ENCODE data around the gene ADAP1.
A peak's percentile ranks its signal among the peaks of the same experiment; 100 is the strongest.
"Not testable (repeated sequence)": the region's sequence is repeated elsewhere in the genome, so short reads cannot be mapped to it uniquely, and the experiment has no call there.

ADAP1 gene

DNA sequence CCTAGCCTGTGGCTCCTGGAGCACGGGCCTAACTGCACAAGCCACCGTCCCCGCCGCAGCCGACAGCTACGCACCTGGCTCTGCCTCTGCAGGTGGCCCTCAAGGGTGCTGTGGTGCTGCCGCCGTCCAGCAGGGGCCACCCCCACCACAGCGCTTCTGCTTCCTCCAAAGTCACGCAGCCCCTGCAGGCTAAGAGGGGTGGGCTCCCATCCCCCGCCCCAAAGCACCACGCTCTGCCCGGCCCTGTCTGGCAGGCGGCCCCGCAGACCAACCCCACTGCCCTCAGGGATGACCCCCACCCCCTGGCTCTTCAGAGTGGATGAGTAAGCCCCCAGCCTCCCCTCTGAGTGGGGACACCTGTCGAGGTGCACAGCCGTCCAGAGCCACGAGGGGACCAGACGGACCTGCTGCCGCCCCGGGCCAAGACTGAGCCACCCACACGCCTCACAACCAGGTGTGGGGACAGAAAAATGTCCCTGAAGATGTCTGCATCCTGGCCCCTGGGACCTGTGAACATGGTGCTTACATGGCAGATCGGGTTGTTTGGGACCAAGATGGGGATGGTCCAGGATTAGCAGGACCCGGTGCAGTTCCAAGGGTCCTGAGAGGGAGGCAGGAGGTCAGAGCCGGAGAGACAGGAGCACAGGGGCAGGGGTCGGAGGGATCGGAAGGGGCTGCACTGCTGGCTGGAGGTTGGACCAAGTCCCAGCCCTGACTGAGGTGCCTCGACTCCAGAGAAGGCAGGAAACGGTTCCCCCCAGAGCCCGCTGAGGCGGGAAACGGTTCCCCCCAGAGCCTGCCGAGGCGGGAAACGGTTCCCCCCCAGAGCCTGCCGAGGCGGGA lies 9.0 kb upstream of the ADAP1 start:
- Mint-ChIP-seq H3K4me3 (no peak overlapping the region), H3K27ac (peak overlapping the region; percentile 52), H3K27me3 (peaks cover 37% of the 10 kb centered on the region), H3K9me3 (no peaks in the 10 kb centered on the region), H3K36me3 (peaks cover 15% of the 10 kb centered on the region), H3K4me1 (peaks cover 25% of the 10 kb centered on the region)
- CTCF ChIA-PET = interaction anchor here (0.9 kb wide), 1 partner anchor 56 kb away, joined by 3 read pairs; no protein-coding TSS in a partner anchor
- DNase-seq = peak; percentile 47

DNA sequence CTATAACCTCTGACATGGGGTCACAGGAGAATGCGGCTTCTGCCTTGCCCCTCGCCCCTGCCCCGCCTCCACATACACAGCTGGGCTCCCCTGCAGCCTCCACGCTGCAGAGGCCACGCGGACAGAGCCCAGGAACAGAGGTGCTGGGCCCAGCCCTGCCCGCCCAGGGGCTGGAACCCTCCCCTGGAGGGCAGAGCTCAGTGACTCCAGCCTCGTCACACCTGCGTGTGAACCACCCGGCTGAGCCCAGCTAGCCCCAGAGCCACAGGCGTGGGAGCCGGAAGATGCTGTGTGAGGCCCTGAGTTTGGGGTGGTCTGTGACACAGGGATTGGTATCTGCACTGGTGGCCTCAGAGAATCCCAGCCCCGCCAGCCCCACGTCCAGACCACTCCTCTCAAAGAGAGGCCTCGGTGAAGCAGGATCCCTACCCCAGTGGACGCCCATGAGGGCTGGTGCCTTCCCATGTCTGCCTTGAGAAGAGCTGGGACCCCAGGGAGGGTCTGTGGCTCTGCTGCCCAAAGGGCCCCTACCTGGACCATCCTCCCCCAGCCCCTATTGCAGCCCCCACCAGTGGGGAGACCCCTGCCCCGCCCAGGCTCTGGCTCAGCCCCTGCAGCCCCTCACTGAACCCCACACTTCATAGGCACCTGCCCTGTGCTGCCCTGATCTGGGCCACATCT lies 8.1 kb upstream of the ADAP1 start:
- Mint-ChIP-seq H3K4me1 (peaks cover 25% of the 10 kb centered on the region), H3K36me3 (peaks cover 10% of the 10 kb centered on the region), H3K9me3 (no peaks in the 10 kb centered on the region), H3K27me3 (peaks cover 42% of the 10 kb centered on the region), H3K27ac (no peak overlapping the region), H3K4me3 (no peak overlapping the region)
- no peak for DNase-seq
- CTCF ChIA-PET = interaction anchor here (0.9 kb wide), 1 partner anchor 55 kb away, joined by 3 read pairs; no protein-coding TSS in a partner anchor

DNA sequence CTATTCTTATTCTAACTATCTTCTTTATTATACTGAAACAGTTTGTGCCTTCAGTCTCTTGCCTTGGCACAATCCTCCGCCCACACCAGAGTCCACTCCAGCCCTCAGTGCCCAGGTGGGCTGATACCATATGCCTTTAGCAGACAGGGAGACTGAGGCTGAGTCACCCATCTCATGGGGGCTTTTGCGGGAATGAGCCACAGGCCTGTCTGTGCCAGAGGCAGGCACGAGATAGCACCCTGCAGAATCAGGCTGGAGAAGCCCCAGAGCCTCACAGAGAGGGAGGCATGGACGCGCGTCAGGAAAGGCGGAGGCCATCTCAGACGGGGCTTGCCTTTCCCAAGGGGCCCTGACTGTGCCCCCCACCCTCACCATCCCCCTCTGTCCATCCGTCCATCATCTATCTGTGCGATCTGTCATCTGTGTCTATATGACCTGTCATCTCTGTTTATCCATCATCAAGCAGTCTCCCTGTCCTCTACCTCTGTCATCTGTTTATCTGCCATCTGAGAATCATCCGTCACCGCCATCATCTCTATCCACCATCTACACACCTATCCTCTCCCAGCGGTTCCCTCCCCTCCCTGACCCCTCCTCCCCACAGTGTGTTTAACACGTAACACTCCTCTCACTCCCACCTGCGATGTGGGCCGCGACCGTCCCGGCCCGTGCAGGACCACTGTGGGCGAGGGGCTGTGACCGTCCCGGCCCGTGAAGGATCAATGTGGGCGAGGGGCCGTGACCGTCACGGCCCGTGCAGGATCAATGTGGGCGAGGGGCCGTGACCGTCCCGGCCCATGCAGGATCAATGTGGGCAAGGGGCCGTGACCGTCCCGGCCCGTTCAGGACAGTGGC lies 7.3 kb upstream of the ADAP1 start:
- Mint-ChIP-seq H3K4me1 (peaks cover 25% of the 10 kb centered on the region), H3K27me3 (peaks cover 46% of the 10 kb centered on the region), H3K4me3 (no peak overlapping the region), H3K27ac (no peak overlapping the region), H3K36me3 (peaks cover 4% of the 10 kb centered on the region), H3K9me3 (no peaks in the 10 kb centered on the region)
- DNase-seq = no peak
- CTCF ChIA-PET = interaction anchor here (0.7 kb wide), 1 partner anchor 1404 kb away, joined by 3 read pairs; no protein-coding TSS in a partner anchor

DNA sequence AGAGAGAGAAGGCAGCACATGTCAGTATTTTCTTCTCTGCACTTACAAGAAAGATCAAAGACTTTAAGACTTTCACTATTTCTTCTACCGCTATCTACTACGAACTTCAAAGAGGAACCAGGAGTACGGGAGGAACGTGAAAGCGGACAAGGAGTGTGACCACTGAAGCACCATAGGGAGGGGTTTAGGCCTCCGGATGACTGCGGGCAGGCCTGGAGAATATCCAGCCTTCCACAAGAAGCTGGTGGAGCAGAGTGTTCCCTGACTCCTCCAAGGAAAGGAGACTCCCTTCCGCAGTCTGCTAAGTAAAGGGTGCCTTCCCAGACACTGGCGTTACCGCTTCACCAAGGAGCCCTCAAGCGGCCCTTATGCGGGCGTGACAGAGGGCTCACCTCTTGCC lies 6.5 kb upstream of the ADAP1 start:
- not testable (repeated sequence) for DNase-seq, H3K36me3 Mint-ChIP-seq, H3K4me3 Mint-ChIP-seq, H3K27ac Mint-ChIP-seq, H3K9me3 Mint-ChIP-seq
- Mint-ChIP-seq H3K27me3 (peaks cover 54% of the 10 kb centered on the region), H3K4me1 (peaks cover 18% of the 10 kb centered on the region)
- CTCF ChIA-PET = interaction anchor here (0.7 to 0.8 kb wide), 2 partner anchors 218 to 1405 kb away, joined by 3 read pairs; no protein-coding TSS in a partner anchor

DNA sequence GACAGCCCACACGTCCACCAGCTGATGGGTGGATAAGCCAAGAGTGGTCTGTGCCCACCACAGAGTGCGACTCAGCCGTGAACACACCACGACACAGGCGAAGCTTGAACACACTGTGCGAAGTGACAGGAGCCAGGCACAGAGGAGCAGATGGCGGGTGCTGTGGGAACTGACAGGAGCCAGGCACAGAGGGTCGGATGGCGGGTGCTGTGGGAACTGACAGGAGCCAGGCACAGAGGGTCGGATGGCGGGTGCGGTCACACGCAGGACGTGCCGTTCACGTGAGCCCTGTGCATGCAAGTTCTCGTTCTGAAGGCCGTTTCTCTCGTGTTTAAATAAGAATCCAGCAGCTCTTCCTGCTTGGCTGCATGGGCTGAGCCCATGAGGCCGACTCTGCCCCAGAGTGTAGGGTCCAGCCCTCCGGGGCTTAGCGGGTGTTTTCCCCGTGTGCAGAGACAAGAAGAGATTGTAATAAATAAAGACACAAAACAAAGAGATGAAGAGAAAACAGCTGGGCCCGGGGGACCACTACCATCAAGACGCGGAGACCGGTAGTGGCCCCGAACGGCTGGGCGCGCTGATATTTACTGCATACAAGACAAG lies 5.9 kb upstream of the ADAP1 start:
- Mint-ChIP-seq H3K4me3 (no peak overlapping the region), H3K27ac (no peak overlapping the region), H3K9me3 (no peaks in the 10 kb centered on the region), H3K27me3 (peaks cover 59% of the 10 kb centered on the region), H3K36me3 (no peaks in the 10 kb centered on the region), H3K4me1 (peaks cover 18% of the 10 kb centered on the region)
- CTCF ChIA-PET = interaction anchor here (0.8 to 1.0 kb wide), 2 partner anchors 18 to 219 kb away, joined by 3 read pairs; no protein-coding TSS in a partner anchor
- no peak for DNase-seq

DNA sequence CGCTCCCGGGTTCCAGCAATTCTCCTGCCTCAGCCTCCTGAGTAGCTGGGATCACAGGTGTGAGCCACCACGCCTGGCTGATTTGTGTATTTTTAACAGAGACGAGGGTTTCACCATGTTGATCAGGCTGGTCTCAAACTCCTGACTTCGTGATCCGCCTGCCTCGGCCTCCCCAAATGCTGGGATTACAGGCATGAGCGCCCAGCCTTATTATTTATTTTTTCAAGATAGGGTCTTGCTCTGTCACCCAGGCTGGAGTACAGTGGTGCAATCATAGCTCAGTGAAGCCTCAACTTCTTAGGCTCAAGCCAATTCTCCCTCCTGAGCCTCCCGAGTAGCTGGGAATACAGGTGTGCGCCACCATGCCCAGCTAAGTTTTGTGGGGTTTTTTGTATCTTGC lies 5.3 kb upstream of the ADAP1 start:
- H3K9me3 Mint-ChIP-seq, H3K27ac Mint-ChIP-seq, H3K4me3 Mint-ChIP-seq, H3K36me3 Mint-ChIP-seq, DNase-seq: not testable (repeated sequence)
- CTCF ChIA-PET = interaction anchor here (1.0 kb wide), 1 partner anchor 19 kb away, joined by 3 read pairs; no protein-coding TSS in a partner anchor
- Mint-ChIP-seq H3K27me3 (peaks cover 59% of the 10 kb centered on the region), H3K4me1 (peaks cover 16% of the 10 kb centered on the region)

DNA sequence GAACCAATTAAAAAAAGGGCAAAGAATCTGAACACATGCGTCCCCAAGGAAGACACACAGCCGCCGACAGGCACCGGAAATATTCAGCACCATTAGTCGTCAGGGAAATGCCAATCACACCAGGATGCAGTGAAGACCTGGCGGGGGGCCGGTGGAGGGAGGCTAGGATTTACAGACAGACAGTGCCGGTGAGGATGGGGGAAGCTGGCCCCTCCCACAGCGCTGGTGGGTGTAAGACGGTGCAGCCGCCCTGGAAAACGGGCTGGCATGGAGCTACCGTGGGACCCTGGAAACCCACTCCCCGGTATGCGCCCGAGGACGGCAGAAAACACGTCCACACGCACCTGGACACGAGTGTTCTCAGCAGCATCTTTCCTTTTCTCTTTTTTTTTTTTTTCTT lies 4.8 kb upstream of the ADAP1 start:
- CTCF ChIA-PET = interaction anchor here (1.0 kb wide), 1 partner anchor 19 kb away, joined by 3 read pairs; no protein-coding TSS in a partner anchor
- DNase-seq = no peak
- peaks cover 58% of the 10 kb centered on the region for H3K27me3 Mint-ChIP-seq
- peaks cover 11% of the 10 kb centered on the region for H3K4me1 Mint-ChIP-seq
- H3K4me3 Mint-ChIP-seq = no peak overlapping the region
- no peak overlapping the region for H3K27ac Mint-ChIP-seq
- no peaks in the 10 kb centered on the region for H3K36me3 Mint-ChIP-seq
- no peaks in the 10 kb centered on the region for H3K9me3 Mint-ChIP-seq

DNA sequence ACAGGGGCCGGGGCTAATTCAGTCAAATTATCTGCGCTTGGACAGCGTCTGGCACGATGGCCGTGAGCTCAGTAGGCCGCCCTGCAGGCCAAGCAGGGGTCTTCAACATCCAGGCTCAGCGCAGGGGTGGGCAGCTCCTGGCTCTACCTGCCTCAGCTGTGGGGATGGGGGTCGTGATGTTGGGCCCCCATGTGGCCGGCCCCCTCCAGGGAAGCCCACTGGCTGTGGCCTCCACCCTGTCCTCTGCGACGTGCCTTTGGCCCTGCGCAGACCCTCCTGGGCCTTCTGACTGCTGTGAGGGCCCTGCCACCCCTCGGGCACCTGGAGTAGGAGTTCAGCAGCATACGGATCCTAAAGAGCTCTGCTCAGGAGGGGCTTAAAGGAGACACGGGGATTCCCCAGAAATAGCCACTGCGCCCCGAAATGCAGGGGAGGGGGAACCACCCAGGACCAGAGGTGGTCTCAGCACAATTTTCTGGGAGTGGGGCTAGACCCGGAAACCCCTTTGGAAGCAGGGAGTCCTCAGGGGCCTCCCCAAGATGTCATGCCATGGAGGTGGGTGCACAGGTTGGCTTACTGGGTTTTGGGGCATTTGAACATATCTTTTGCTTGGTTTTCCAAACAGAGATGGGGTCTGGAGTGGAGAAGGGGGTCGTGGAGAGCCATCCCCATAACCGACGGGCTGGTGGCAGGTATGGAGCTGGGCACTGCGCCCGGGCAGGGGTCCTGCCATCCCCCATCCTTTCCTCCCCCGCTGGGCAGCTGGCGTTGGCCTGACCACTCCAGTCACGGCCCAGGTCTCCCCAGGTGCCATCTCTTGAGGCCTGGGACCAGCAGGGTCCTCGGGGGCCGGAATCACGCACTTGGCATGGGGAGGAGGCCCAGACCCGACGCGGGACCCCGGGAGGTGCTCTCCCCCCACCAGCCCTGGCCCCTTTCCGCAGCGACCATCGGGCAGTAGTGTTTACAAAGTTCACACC lies 4.0 kb upstream of the ADAP1 start:
- Mint-ChIP-seq H3K36me3 (no peaks in the 10 kb centered on the region), H3K9me3 (no peaks in the 10 kb centered on the region), H3K4me1 (peaks cover 6% of the 10 kb centered on the region), H3K27me3 (peaks cover 55% of the 10 kb centered on the region), H3K4me3 (no peak overlapping the region), H3K27ac (no peak overlapping the region)
- CTCF ChIA-PET = interaction anchor here (1.5 kb wide), 1 partner anchor 48 kb away, joined by 4 read pairs; no protein-coding TSS in a partner anchor
- no peak for DNase-seq

DNA sequence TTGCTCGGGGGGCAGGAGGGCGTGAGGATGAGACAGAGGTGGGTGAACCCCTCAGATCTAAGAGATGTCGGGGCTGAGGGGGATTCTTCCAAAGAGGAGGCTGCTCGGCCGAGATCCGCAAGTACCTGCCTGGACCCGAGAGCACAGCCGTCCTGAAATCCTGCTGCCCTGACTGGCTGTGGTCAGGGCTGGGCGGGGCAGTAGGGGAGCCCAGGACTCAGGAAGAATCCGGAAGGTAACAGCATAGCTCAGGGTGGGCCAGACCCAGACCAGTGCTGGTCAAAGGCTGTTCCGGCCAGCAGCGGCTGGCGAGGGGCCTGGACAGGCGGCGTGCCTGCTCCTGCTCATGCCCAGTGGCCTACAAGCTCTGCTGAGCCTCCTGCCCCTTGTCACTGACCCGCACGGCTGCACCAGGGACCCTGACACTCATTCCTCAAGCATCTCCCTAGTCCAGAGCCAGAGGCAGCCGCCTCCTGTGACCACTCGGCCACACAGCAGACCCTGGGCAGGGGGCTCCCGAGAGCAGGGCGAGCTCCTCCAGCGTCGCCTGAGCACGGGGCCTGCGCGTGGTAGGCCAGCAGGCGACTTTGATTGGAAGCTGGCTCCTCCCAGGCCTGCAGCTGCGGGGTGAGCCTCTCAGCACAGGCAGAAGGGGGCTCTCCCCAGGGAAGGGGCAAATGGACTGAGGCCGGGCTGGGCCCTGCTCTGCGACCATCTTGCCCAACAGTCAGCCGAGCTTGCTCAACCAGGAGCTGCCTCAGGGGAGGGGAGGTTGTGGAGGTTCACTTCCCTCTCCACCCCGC lies 3.1 kb upstream of the ADAP1 start:
- Mint-ChIP-seq H3K27ac (no peak overlapping the region), H3K27me3 (peaks cover 55% of the 10 kb centered on the region), H3K9me3 (no peaks in the 10 kb centered on the region), H3K4me3 (no peak overlapping the region), H3K36me3 (no peaks in the 10 kb centered on the region), H3K4me1 (peaks cover 3% of the 10 kb centered on the region)
- DNase-seq = no peak
- CTCF ChIA-PET = interaction anchor here (1.0 to 1.5 kb wide), 2 partner anchors 48 to 49 kb away, joined by 3 to 4 read pairs; no protein-coding TSS in a partner anchor

DNA sequence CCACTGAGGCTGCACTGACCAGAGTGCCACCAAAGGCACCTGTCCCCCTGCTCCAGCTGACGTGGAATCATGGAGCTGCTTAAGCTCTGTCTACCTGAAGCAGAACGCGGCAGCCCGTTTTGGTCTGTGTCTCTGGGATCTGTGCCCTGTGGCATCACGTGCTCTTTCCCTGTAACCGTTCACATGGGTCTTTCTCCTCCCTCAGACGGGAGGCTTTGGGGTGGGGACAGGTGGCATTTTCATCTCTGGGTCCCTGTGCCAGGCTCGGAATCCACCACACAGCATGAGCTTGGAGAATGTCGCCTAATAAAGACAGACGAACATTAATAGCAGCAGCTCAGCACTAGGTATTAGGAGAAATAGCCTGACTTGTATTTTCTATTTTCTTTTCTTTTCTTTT lies 1.6 kb upstream of the ADAP1 start:
- CTCF ChIA-PET = interaction anchor here (6.0 kb wide), 1 partner anchor 47 kb away, joined by 47 read pairs; no protein-coding TSS in a partner anchor

DNA sequence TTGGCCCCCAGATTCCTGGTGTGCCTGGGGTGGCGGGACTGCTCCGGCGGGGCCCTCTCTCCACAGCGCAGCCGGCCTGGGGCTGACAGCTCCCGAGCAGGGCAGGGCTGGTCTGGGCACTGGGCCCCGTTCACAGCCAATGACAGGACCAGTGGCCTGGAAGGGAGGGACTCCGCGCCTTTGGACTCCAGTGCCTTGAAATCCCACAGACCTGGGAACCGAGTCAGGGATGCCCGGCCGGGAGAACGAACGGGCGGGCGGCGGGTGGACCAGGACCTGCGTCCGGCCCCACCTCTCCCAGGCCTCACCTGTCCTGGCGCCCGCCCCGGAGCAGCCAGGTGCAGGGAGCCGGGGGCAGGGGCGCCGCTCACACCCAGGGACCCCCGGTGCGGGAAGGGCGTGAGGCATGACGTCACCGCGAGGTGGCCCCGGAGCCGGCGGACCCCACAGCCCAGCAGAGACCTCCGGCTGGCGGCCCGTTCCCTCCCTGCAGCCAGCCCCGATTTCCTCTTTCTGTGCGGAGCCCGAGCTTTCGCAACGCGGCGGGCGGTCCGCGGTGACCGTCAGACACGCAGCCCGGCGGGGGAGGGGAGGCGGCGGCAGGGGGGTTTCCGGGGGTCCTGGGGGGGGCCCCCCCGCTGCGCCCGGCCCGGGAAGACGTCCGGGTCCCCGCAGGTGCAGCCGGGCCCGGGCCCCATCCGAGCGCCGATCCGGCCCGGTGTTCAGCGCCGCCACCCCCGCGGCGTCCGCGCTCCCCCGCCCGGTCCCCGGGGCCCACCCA lies 743 bp downstream of the ADAP1 start:
- no peaks in the 10 kb centered on the region for H3K9me3 Mint-ChIP-seq
- no peaks in the 10 kb centered on the region for H3K36me3 Mint-ChIP-seq
- CTCF ChIA-PET = interaction anchor here (0.7 to 6.0 kb wide), 2 partner anchors 29 to 45 kb away, joined by 3 to 47 read pairs; partner anchors contain the start of gene CYP2W1
- no peak overlapping the region for H3K4me3 Mint-ChIP-seq
- peaks cover 3% of the 10 kb centered on the region for H3K4me1 Mint-ChIP-seq
- peak; percentile 47 for DNase-seq
- H3K27ac Mint-ChIP-seq = no peak overlapping the region
- peaks cover 66% of the 10 kb centered on the region for H3K27me3 Mint-ChIP-seq

More for the DNA sequence above, 1.6 kb upstream of the ADAP1 start:
- peaks cover 3% of the 10 kb centered on the region for H3K4me1 Mint-ChIP-seq
- no peak overlapping the region for H3K27ac Mint-ChIP-seq
- H3K4me3 Mint-ChIP-seq = peak overlapping the region; percentile 53
- peaks cover 65% of the 10 kb centered on the region for H3K27me3 Mint-ChIP-seq
- no peaks in the 10 kb centered on the region for H3K36me3 Mint-ChIP-seq
- no peaks in the 10 kb centered on the region for H3K9me3 Mint-ChIP-seq
- DNase-seq = no peak

All from activated naive CD4-positive, alpha-beta T cell treated with anti-CD3 and anti-CD28 coated beads, Interleukin-2, amount 10 ng/mL, durations not matched to agents 7 days and 5 days (primary cell).